GM18507 (cell line): ENCODE results near the gene RPS24.
A peak's percentile ranks its signal among the peaks of the same experiment; 100 is the strongest.

Experiments used
- DNase-seq: peaks from one replicate; pipeline ENCODE4 v3.0.0; 2011; ENCODE audit warnings: low read depth; ENCODE audit not compliant: insufficient read length; ENCODE audit errors: extremely low spot score
- FAIRE-seq: peaks from 2 replicates; lab custom pipeline; 2011; peaks lifted over from hg19 to GRCh38; lab: Jason Lieb, UNC

Gene RPS24

GRCh38 chr10:78023741-78024140, 9.9 kb upstream of the RPS24 start:
- no peak for FAIRE-seq
- DNase-seq: no peak

- no peak for FAIRE-seq
- no peak for DNase-seq
These were observed 7.8 kb upstream of the RPS24 start for GRCh38 chr10:78025685-78026364.

GRCh38 chr10:78028438-78029268, 5.0 kb upstream of the RPS24 start:
- FAIRE-seq (no peak), DNase-seq (no peak)

GRCh38 chr10:78029269-78030226, 4.1 kb upstream of the RPS24 start, which contains the start of gene POLR3A:
Gene POLR3A (minus strand): TSS chr10:78029515. CDS start chr10:78029407, 108 bp downstream.
- FAIRE-seq: peak; percentile 87
- peak; percentile 83 for DNase-seq

GRCh38 chr10:78033387-78033636, 351 bp upstream of the RPS24 start:
- DNase-seq (no peak), FAIRE-seq (no peak)

GRCh38 chr10:78035025-78035424, 1.4 kb downstream of the RPS24 start:
- DNase-seq: no peak
- FAIRE-seq: no peak

GRCh38 chr10:78035437-78035836, 1.8 kb downstream of the RPS24 start:
- DNase-seq: no peak
- FAIRE-seq: no peak

- FAIRE-seq (no peak), DNase-seq (no peak)
These were observed 2.4 kb downstream of the RPS24 start for GRCh38 chr10:78035933-78036583.

- FAIRE-seq: no peak
- DNase-seq: no peak
These were observed 4.4 kb downstream of the RPS24 start for GRCh38 chr10:78038105-78038504.

- DNase-seq (no peak), FAIRE-seq (no peak)
These were observed 5.3 kb downstream of the RPS24 start for GRCh38 chr10:78038791-78039547.

- FAIRE-seq (no peak), DNase-seq (no peak)
These were observed 6.1 kb downstream of the RPS24 start for GRCh38 chr10:78039743-78040142.

- FAIRE-seq: no peak
- DNase-seq: no peak
These were observed 7.8 kb downstream of the RPS24 start for GRCh38 chr10:78041170-78042057.

- no peak for DNase-seq
- FAIRE-seq: no peak
These were observed 8.5 kb downstream of the RPS24 start for GRCh38 chr10:78042058-78042751.

GRCh38 chr10:78042752-78043104, 9.1 kb downstream of the RPS24 start:
- DNase-seq (no peak), FAIRE-seq (no peak)

GRCh38 chr10:78044179-78044578, 10.5 kb downstream of the RPS24 start:
- DNase-seq (no peak), FAIRE-seq (no peak)

- no peak for FAIRE-seq
These were observed 11.0 kb downstream of the RPS24 start for GRCh38 chr10:78044699-78045098.

GRCh38 chr10:78045237-78045636, 11.6 kb downstream of the RPS24 start:
- FAIRE-seq (peak; percentile 64), DNase-seq (no peak)

More at GRCh38 chr10:78044699-78045098, 11.0 kb downstream of the RPS24 start:
- DNase-seq: no peak
